ENCODE data around the gene RBM12.

DNA sequence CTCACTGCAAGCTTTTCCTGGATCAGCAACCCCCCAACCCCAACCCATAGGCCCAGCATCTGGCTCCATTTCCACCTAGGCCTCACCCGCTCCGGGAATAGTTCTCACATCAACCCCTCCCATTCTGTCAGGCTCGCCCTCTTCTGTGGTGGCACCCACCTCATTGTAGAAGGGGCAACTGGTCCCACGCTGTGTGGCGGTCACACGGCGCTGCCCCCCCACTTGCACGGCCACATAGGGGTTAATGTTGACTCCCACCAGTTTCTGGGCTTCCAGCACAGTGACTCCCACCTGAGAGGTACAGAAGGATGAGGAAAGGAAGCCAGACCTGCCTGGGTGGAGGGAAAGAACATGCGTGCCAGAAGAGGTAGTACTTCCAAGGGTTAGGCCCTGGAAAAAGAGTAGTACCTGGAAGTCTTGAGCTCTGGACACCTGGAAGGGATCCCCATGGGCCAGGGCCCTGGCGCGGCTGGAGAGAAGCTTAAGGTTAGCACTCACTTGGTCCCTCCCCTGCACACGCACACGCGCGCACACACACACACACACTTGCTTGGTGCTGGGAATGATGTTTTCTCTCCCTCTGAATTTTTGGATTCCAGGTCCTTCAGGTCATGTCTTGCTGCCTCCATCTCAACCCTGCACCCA is 61.7 kb downstream of the RBM12 start:
- TF ChIP-seq CTCF (IDR thresholded peaks at IDR 0.05; ENCODE audit: insufficient read depth, low read depth, low read length) = no peak
- no peak for TF ChIP-seq EZH2 (IDR thresholded peaks at IDR 0.05; ENCODE audit: insufficient read depth, low read length)

All from astrocyte (in vitro differentiated cells and primary cell).